CD4-positive, alpha-beta T cell (primary cell): ENCODE data around the gene RPUSD3. TPM values are rescaled to one million over a fixed set of nuclear protein-coding genes. Genes with fewer than 3 reads are reported as not detected.
A peak's percentile ranks its signal among the peaks of the same experiment; 100 is the strongest.

Source experiments
- ATAC-seq: fragments of 200-7000 bp; cut with Tn5 transposase; one replicate; pipeline ENCODE4 v1.10.0; 2022; ENCODE audit warnings: mild to moderate bottlenecking; ENCODE audit not compliant: poor library complexity
- CTCF ChIA-PET: fragments of 350-600 bp; sonication (Branson Sonifier 250); formaldehyde crosslinking; loops from one replicate; lab custom pipeline; 2021; ENCODE audit warnings: antibody characterized with exemption, inconsistent platforms; lab: Charles Lee
- POLR2A ChIA-PET: fragments of 350-600 bp; sonication (Branson Sonifier 250); formaldehyde crosslinking; loops from one replicate; lab custom pipeline; 2021; ENCODE audit warnings: antibody characterized with exemption, inconsistent platforms; lab: Charles Lee
- DNase-seq, 14 experiments: peaks; one replicate each; pipeline ENCODE4 v3.0.0-alpha.2; 2013 to 2020; ENCODE audit warnings: mixed read lengths in 2 of 14
- H3K27ac ChIP-seq, 2 donors: one replicate each; pipeline versions ENCODE4 v1.5.1 to v1.7.0; 2013; ENCODE audit warnings: low read length in 2 of 2, low read depth in 1 of 2, mild to moderate bottlenecking in 1 of 2
- H3K27me3 ChIP-seq, 2 experiments: 1 replicate in 1 of 2; 2 replicates in 1 of 2; pipeline versions ENCODE4 v1.6.1 to v1.7.0; 2013; ENCODE audit warnings: low read length in 2 of 2, control low read depth in 1 of 2, mild to moderate bottlenecking in 1 of 2, moderate library complexity in 1 of 2; ENCODE audit not compliant: insufficient read depth in 2 of 2, control insufficient read depth in 1 of 2
- H3K36me3 ChIP-seq: one replicate; pipeline ENCODE4 v1.6.1; 2013; ENCODE audit warnings: low read length, control low read depth; ENCODE audit not compliant: insufficient read depth
- H3K4me1 ChIP-seq: one replicate; pipeline ENCODE4 v1.6.1; 2013; ENCODE audit warnings: low read length, control low read depth; ENCODE audit not compliant: insufficient read depth
- H3K4me3 ChIP-seq: one replicate; pipeline ENCODE4 v1.5.1; 2013; ENCODE audit warnings: mild to moderate bottlenecking, low read length, moderate library complexity
- H3K9me3 ChIP-seq, 2 experiments: 1 replicate in 1 of 2; 2 replicates in 1 of 2; pipeline versions ENCODE4 v1.6.1 to v1.7.0; 2013; ENCODE audit warnings: low read length in 2 of 2, mild to moderate bottlenecking in 2 of 2, control low read depth in 1 of 2, moderate library complexity in 1 of 2; ENCODE audit not compliant: control insufficient read depth in 1 of 2, insufficient read depth in 1 of 2
- H3K27ac Mint-ChIP-seq: one replicate; pipeline ENCODE4 v1.8.0; 2020; ENCODE audit warnings: mixed read lengths
- H3K27me3 Mint-ChIP-seq: one replicate; pipeline ENCODE4 v1.8.0; 2021; ENCODE audit warnings: mixed read lengths
- H3K36me3 Mint-ChIP-seq: one replicate; pipeline ENCODE4 v1.8.0; 2021; ENCODE audit warnings: low read depth, mixed read lengths
- H3K4me1 Mint-ChIP-seq: one replicate; pipeline ENCODE4 v1.8.0; 2021; ENCODE audit warnings: low read depth, mixed read lengths
- H3K4me3 Mint-ChIP-seq: one replicate; pipeline ENCODE4 v1.8.0; 2020; ENCODE audit warnings: mild to moderate bottlenecking, mixed read lengths
- H3K9me3 Mint-ChIP-seq: one replicate; pipeline ENCODE4 v1.8.0; 2020; ENCODE audit warnings: mixed read lengths
- intact Hi-C, 2 experiments: fragments of 100-400 bp; cut with DNase I in 1 of 2; cut with micrococcal nuclease in 1 of 2; formaldehyde crosslinking; loops; one replicate each; pipeline versions ENCODE4 v1.15.1 to v1.9.0; 2023 to 2025; cut with DNase I, micrococcal nuclease
- total RNA-seq, 174 experiments: library from RNA in 2 of 174; stranded (reverse) in 2 of 174; gene quantifications; one replicate each; pipeline ENCODE4 v1.2.3 and lab custom pipeline; 2021 to 2026
- TF ChIP-seq, protein P1 (sequence below): fragments of 200-600 bp; IDR thresholded peaks from one replicate; pipeline ENCODE4 v1.8.0; 2022; ENCODE audit warnings: antibody characterized with exemption, mild to moderate bottlenecking

RPUSD3 gene
- total RNA-seq, 2 experiments from 2014 or later: 7.9 to 8.1 TPM

DNA sequence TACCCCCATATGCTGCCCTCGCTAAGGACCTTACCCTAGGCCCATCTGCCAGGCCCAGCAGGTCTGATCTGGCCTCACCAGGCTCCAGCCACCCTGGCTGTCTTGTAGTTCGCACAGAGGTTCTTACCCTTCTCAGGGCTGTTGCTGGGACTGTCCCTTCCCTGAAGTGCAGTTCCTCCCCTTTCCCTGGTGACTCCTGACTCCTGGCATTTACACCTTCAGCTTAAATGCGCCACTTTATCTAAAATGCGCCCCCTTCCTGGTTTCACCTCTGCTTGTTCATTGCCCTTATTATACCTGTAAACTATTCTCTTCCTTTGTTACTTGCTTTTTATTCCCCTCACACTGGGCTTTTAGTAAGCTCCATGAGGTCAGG, 34.6 kb downstream of the RPUSD3 start:
- CTCF ChIA-PET: interaction anchor here (1.2 to 1.5 kb wide), 3 partner anchors 16 to 124 kb away, joined by 4 to 8 read pairs (median 5); partner anchors contain the start of gene ARPC4
- peak in 4 of 14 experiments; percentile 4 to 37 (median 6) for DNase-seq

DNA sequence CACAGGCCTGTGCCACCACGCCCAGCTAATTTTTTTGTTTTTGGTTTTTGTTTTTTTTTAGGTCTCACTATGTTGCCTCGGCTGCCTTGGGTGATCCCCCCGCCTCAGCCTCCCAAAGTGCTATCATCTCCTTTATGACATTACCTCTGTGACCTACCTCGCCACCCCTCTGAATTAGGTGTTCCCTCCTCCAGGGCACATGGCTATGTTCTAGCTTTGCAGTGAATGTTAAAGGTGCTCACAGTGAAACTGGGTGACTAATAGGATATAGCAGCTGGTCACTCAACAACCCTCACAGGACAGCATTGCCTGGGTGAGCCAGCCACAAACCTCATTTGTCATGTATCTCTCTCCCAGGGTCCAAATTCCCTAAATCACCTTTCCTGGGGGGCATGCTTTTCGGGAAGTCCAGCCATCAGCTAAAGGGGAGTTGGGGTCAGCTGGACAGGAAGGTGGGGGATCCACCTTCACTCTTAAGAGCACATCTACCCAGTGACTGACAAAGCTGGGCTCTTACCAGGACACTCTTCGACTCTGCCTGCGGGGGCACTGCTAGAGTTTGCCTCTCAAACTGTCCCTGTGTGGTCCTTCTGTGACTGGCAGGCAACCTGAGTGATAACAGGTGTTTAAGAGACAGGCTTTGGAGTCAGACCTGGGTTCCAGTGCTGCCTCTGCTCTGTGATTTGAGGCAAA, 35.3 kb downstream of the RPUSD3 start:
- ATAC-seq: peak; percentile 82
- peak overlapping the region; percentile 83 for H3K27ac Mint-ChIP-seq
- no peaks in the 10 kb centered on the region for H3K9me3 Mint-ChIP-seq
- intact Hi-C loops: loop anchor here (1.0 to 5.0 kb wide), 3 partner anchors 15 to 61 kb away; partner anchors contain the start of genes ARPC4 (in 2 of the 2), OGG1 (in 1 of the 2) and TADA3 (in 1 of the 2)
- peaks cover 40% of the 10 kb centered on the region for H3K4me1 Mint-ChIP-seq
- Histone ChIP-seq H3K27ac (peak overlapping the region; percentile 11 to 85), H3K4me3 (peak overlapping the region; percentile 68), H3K36me3 (peaks cover 41% of the 10 kb centered on the region), H3K27me3 (no peaks in the 10 kb centered on the region), H3K9me3 (no peaks in the 10 kb centered on the region), H3K4me1 (peaks cover 38% of the 10 kb centered on the region)
- H3K4me3 Mint-ChIP-seq: peak overlapping the region; percentile 88
- DNase-seq: peak; percentile 31 to 75 (median 46)
- peaks cover 56% of the 10 kb centered on the region for H3K36me3 Mint-ChIP-seq
- TF ChIP-seq, protein P1, sequence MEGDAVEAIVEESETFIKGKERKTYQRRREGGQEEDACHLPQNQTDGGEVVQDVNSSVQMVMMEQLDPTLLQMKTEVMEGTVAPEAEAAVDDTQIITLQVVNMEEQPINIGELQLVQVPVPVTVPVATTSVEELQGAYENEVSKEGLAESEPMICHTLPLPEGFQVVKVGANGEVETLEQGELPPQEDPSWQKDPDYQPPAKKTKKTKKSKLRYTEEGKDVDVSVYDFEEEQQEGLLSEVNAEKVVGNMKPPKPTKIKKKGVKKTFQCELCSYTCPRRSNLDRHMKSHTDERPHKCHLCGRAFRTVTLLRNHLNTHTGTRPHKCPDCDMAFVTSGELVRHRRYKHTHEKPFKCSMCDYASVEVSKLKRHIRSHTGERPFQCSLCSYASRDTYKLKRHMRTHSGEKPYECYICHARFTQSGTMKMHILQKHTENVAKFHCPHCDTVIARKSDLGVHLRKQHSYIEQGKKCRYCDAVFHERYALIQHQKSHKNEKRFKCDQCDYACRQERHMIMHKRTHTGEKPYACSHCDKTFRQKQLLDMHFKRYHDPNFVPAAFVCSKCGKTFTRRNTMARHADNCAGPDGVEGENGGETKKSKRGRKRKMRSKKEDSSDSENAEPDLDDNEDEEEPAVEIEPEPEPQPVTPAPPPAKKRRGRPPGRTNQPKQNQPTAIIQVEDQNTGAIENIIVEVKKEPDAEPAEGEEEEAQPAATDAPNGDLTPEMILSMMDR: peak; percentile 30
- ChIA-PET CTCF (interaction anchor here (0.8 to 1.5 kb wide), 5 partner anchors 13 to 514 kb away, joined by 3 to 8 read pairs (median 4); partner anchors contain the start of gene ARPC4), POLR2A (interaction anchor here (0.6 to 5.9 kb wide), 15 partner anchors 16 to 561 kb away, joined by 3 to 64 read pairs (median 5); partner anchors contain the start of genes ARPC4, BRPF1, CRELD1 and JAGN1)
- no peaks in the 10 kb centered on the region for H3K27me3 Mint-ChIP-seq

More for the DNA sequence above, 34.6 kb downstream of the RPUSD3 start:
- Mint-ChIP-seq H3K4me3 (peak overlapping the region; percentile 88), H3K27me3 (no peaks in the 10 kb centered on the region), H3K36me3 (peaks cover 49% of the 10 kb centered on the region), H3K4me1 (peaks cover 40% of the 10 kb centered on the region), H3K9me3 (no peaks in the 10 kb centered on the region), H3K27ac (peak overlapping the region; percentile 83)
- Histone ChIP-seq H3K36me3 (peaks cover 36% of the 10 kb centered on the region), H3K4me3 (peak overlapping the region; percentile 68), H3K27ac (peak overlapping the region; percentile 70 to 85), H3K27me3 (no peaks in the 10 kb centered on the region), H3K9me3 (no peaks in the 10 kb centered on the region), H3K4me1 (peaks cover 35% of the 10 kb centered on the region)
- peak; percentile 9 for ATAC-seq
- intact Hi-C loops: loop anchor here (1.0 to 5.0 kb wide), 3 partner anchors 16 to 62 kb away; partner anchors contain the start of genes ARPC4 (in 2 of the 2), OGG1 (in 1 of the 2) and TADA3 (in 1 of the 2)
- POLR2A ChIA-PET: interaction anchor here (0.6 to 5.9 kb wide), 11 partner anchors 17 to 512 kb away, joined by 3 to 64 read pairs (median 6); partner anchors contain the start of genes ARPC4, BRPF1, CRELD1 and JAGN1
- TF ChIP-seq, protein P1: no peak

DNA sequence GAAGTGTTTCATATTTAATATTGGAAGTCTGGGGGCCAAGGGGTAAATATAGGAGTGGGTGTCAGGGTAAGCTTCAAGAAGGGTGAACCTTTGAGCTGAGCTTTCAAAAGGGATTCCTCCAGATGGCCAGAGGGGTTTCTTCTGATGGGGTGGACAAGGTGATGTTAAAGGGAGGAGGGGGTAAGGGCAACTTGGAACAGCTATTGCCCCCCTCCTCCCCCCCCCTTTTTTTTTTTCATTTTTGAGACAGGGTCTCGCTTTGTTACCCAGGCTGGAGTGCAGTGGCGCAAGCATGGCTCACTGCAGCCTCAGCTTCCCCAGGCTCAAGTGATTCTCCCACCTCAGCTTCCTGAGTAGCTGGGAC, 35.8 kb downstream of the RPUSD3 start:
- TF ChIP-seq, protein P1: no peak
- intact Hi-C loops: loop anchor here (2.0 to 5.0 kb wide), 2 partner anchors 15 to 61 kb away; partner anchors contain the start of genes ARPC4 (in 1 of the 2), OGG1 (in 1 of the 2) and TADA3 (in 1 of the 2)
- H3K4me3 Mint-ChIP-seq: peak overlapping the region; percentile 47
- no peaks in the 10 kb centered on the region for H3K27me3 ChIP-seq
- no peaks in the 10 kb centered on the region for H3K9me3 Mint-ChIP-seq
- ChIA-PET CTCF (interaction anchor here (0.8 to 1.5 kb wide), 3 partner anchors 13 to 514 kb away, joined by 3 to 8 read pairs (median 3); partner anchors contain the start of gene ARPC4), POLR2A (interaction anchor here (0.6 to 5.9 kb wide), 11 partner anchors 15 to 562 kb away, joined by 3 to 64 read pairs (median 4); partner anchors contain the start of genes ARPC4, BRPF1, CRELD1 and JAGN1)
- peaks cover 43% of the 10 kb centered on the region for H3K36me3 ChIP-seq
- peaks cover 38% of the 10 kb centered on the region for H3K4me1 ChIP-seq
- H3K4me3 ChIP-seq: no peak overlapping the region
- peaks cover 40% of the 10 kb centered on the region for H3K4me1 Mint-ChIP-seq
- peak overlapping the region; percentile 83 for H3K27ac Mint-ChIP-seq
- H3K36me3 Mint-ChIP-seq: peaks cover 61% of the 10 kb centered on the region
- ATAC-seq: no peak
- H3K27ac ChIP-seq: peak overlapping the region; percentile 8 to 85
- DNase-seq: no peak
- H3K27me3 Mint-ChIP-seq: no peaks in the 10 kb centered on the region
- H3K9me3 ChIP-seq: no peaks in the 10 kb centered on the region
